K562 (cell line): ENCODE measurements around the gene SHF. TPM values are rescaled to one million over a fixed set of nuclear protein-coding genes. Genes with fewer than 3 reads are reported as not detected.
A peak's percentile ranks its signal among the peaks of the same experiment; 100 is the strongest.

Source experiments
- ATAC-seq: fragments of 200-7000 bp; cut with Tn5 transposase; 3 replicates; pipeline ENCODE4 v1.9.1; 2020; ENCODE audit warnings: moderate library complexity
- BruUV-seq: library from RNA; stranded (reverse); fragments of 400-500 nt; replicated peaks from 2 replicates; lab custom pipeline; 2021; lab: Mats Ljungman, UMichigan
- CTCF ChIA-PET: fragments of 300-600 bp; formaldehyde crosslinking; extraction: SDS; loops from one replicate; lab custom pipeline; 2021; ENCODE audit warnings: low intra/inter-chr PET ratio; lab: Yijun Ruan, JAX
- POLR2A ChIA-PET: fragments of 300-600, 350-650 bp; sonication (Branson Sonifier 250); formaldehyde crosslinking; extraction: SDS; loops from one replicate; lab custom pipeline; 2021; ENCODE audit warnings: antibody characterized with exemption, inconsistent platforms; lab: Yijun Ruan, JAX
- DNase-seq, 4 experiments: peaks; one replicate each; pipeline versions ENCODE4 v3.0.0 to v3.0.0-alpha.2; 2011 to 2018; ENCODE audit warnings: low spot score in 3 of 4, mixed read lengths in 3 of 4; ENCODE audit errors: extremely low read depth in 1 of 4
- FAIRE-seq: peaks from 2 replicates; lab custom pipeline; 2011; peaks lifted over from hg19 to GRCh38; lab: Jason Lieb, UNC
- H2AFZ ChIP-seq: 2 replicates; pipeline ENCODE4 v1.6.0; 2011; ENCODE audit warnings: low read depth, low read length, control low read depth, inconsistent platforms
- H3K27ac ChIP-seq: fragments of 200-600 bp; 3 replicates; pipeline ENCODE4 v1.8.0; 2011; ENCODE audit warnings: low read depth, mild to moderate bottlenecking, control low read depth, inconsistent platforms, low read length, moderate library complexity, mixed read lengths; ENCODE audit errors: extremely low read depth
- H3K27me3 ChIP-seq, 2 experiments: fragments of 300-600 bp in 1 of 2; 2 replicates in 1 of 2; 3 replicates in 1 of 2; pipeline versions ENCODE4 v1.6.0 to v1.8.0; 2011; ENCODE audit warnings: inconsistent platforms in 2 of 2, low read length in 2 of 2, mild to moderate bottlenecking in 1 of 2, mixed read lengths in 1 of 2, moderate library complexity in 1 of 2; ENCODE audit not compliant: control insufficient read depth in 2 of 2, insufficient read depth in 2 of 2
- H3K36me3 ChIP-seq: fragments of 300-600 bp; 3 replicates; pipeline ENCODE4 v1.8.0; 2011; ENCODE audit warnings: mild to moderate bottlenecking, low read length, inconsistent platforms; ENCODE audit not compliant: control insufficient read depth, insufficient read depth
- H3K4me1 ChIP-seq, 2 experiments: fragments of 200-600 bp in 1 of 2; replicated peaks in 1 of 2; 2 replicates in 1 of 2; 3 replicates in 1 of 2; pipeline versions ENCODE4 v1.5.1 to v1.8.0; 2011; ENCODE audit warnings: inconsistent platforms in 2 of 2, low read length in 2 of 2, mild to moderate bottlenecking in 1 of 2, mixed read lengths in 1 of 2, moderate library complexity in 1 of 2; ENCODE audit not compliant: control insufficient read depth in 2 of 2, insufficient read depth in 2 of 2
- H3K4me2 ChIP-seq: 2 replicates; pipeline ENCODE4 v1.6.1; 2011; ENCODE audit warnings: low read length, control low read depth, inconsistent platforms, mixed read lengths; ENCODE audit not compliant: insufficient read depth
- H3K4me3 ChIP-seq: fragments of 200-600 bp; sonication (generic), shearing (Covaris generic); 2 replicates; pipeline ENCODE4 v1.5.1; 2016; ENCODE audit warnings: control low read depth, inconsistent platforms
- H3K79me2 ChIP-seq: fragments of 200-600 bp; 3 replicates; pipeline ENCODE4 v1.8.0; 2011; ENCODE audit warnings: low read length, inconsistent platforms; ENCODE audit not compliant: control insufficient read depth, insufficient read depth
- H3K9ac ChIP-seq, 2 experiments: 2 replicates each; pipeline versions ENCODE4 v1.6.0 to v1.6.1; 2011; ENCODE audit warnings: low read depth in 2 of 2, low read length in 2 of 2, control low read depth in 1 of 2, inconsistent platforms in 1 of 2, mild to moderate bottlenecking in 1 of 2, mixed read lengths in 1 of 2; ENCODE audit not compliant: insufficient read depth in 1 of 2
- H3K9me1 ChIP-seq: one replicate; pipeline ENCODE4 v1.6.0; 2011; ENCODE audit warnings: inconsistent platforms, mild to moderate bottlenecking, low read length, moderate library complexity; ENCODE audit not compliant: control insufficient read depth, insufficient read depth
- H3K9me3 ChIP-seq: replicated peaks from 2 replicates; pipeline ENCODE4 v1.5.1; 2011; ENCODE audit warnings: low read depth, low read length, inconsistent platforms; ENCODE audit not compliant: control insufficient read depth, insufficient read depth
- H4K20me1 ChIP-seq: replicated peaks from 2 replicates; pipeline ENCODE4 v1.6.1; 2011; ENCODE audit warnings: low read length, inconsistent platforms, mixed read lengths; ENCODE audit not compliant: control insufficient read depth, insufficient read depth
- ARID2 ChIP-seq: fragments of 450-650 bp; IDR thresholded peaks from 2 replicates; pipeline ENCODE4 v1.6.1; 2017; ENCODE audit warnings: antibody characterized with exemption, mild to moderate bottlenecking
- ATF3 ChIP-seq, 2 experiments: fragments of 450-650 bp in 1 of 2; sonication (generic) in 1 of 2; formaldehyde crosslinking in 1 of 2; IDR thresholded peaks in 1 of 2; conservative IDR thresholded peaks in 1 of 2; 2 replicates each; pipeline versions ENCODE4 v1.6.1 to v1.8.1; 2016 to 2023; ENCODE audit warnings: mild to moderate bottlenecking in 2 of 2, moderate library complexity in 2 of 2, inconsistent platforms in 1 of 2, missing genetic modification reagents in 1 of 2
- BACH1 ChIP-seq: fragments of 200-800 bp; sonication (Bioruptor generic); IDR thresholded peaks from 2 replicates; pipeline ENCODE4 v1.6.1; 2016; ENCODE audit warnings: missing genetic modification characterization, missing compliant biosample characterization
- CBFA2T3 ChIP-seq: fragments of 450-650 bp; IDR thresholded peaks from 2 replicates; pipeline ENCODE4 v1.6.1; 2017
- CHAMP1 ChIP-seq: fragments of 450-650 bp; IDR thresholded peaks from 2 replicates; pipeline ENCODE4 v1.6.1; 2016; ENCODE audit warnings: mild to moderate bottlenecking
- DACH1 ChIP-seq: fragments of 450-650 bp; IDR thresholded peaks from 2 replicates; pipeline ENCODE4 v1.6.1; 2018; ENCODE audit not compliant: partially characterized antibody
- E2F8 ChIP-seq: fragments of 450-650 bp; IDR thresholded peaks from 2 replicates; pipeline ENCODE4 v1.7.1; 2018; ENCODE audit warnings: mild to moderate bottlenecking, low read depth; ENCODE audit not compliant: partially characterized antibody
- MED1 ChIP-seq: sonication (generic); formaldehyde crosslinking; IDR thresholded peaks from 2 replicates; pipeline ENCODE4 v1.8.1; 2023; ENCODE audit warnings: missing genetic modification reagents, borderline replicate concordance
- MEIS2 ChIP-seq: fragments of 450-650 bp; IDR thresholded peaks from 2 replicates; pipeline ENCODE4 v1.6.1; 2014; ENCODE audit warnings: mild to moderate bottlenecking; ENCODE audit not compliant: partially characterized antibody
- MITF ChIP-seq: IDR thresholded peaks from 2 replicates; pipeline ENCODE4 v1.6.1; 2014; ENCODE audit warnings: antibody characterized with exemption
- NCOR1 ChIP-seq: fragments of 450-650 bp; IDR thresholded peaks from 2 replicates; pipeline ENCODE4 v1.6.1; 2016; ENCODE audit warnings: mild to moderate bottlenecking, moderate library complexity
- OTX1 ChIP-seq: fragments of 450-650 bp; formaldehyde crosslinking; IDR thresholded peaks from 2 replicates; pipeline ENCODE4 v1.4.0; 2022; ENCODE audit warnings: mild to moderate bottlenecking
- TAF7 ChIP-seq: fragments of 450-650 bp; IDR thresholded peaks from 2 replicates; pipeline ENCODE4 v1.6.1; 2016; ENCODE audit warnings: missing genetic modification characterization, missing compliant biosample characterization
- ZNF584 ChIP-seq: fragments of 200-800 bp; sonication (Bioruptor generic); IDR thresholded peaks from 2 replicates; pipeline ENCODE4 v1.6.1; 2016; ENCODE audit warnings: low read depth, mild to moderate bottlenecking, missing genetic modification characterization, missing compliant biosample characterization
- whole genome bisulfite sequencing: fragments of 100-300 bp; shearing (Covaris generic); methylation state at CpG from one replicate; pipeline ENCODE4 v1.1.6; 2016; ENCODE audit warnings: low coverage, mixed read lengths; ENCODE audit not compliant: insufficient coverage; ENCODE audit errors: missing lambda C conversion rate; 5-methylcytosine and 5-hydroxymethylcytosine counted together
- in situ Hi-C: fragments of 300-500 bp; cut with MboI; formaldehyde crosslinking; loops from 4 replicates; pipeline ENCODE4 v1.15.0; 2018; ENCODE audit warnings: inconsistent platforms, mixed read lengths
- intact Hi-C: fragments of 100-400 bp; cut with micrococcal nuclease; formaldehyde crosslinking; loops from 2 replicates; pipeline ENCODE4 v1.14.2; 2022
- polyA plus RNA-seq, 8 experiments: library from polyadenylated mRNA; depleted of rRNA in 4 of 8; stranded (reverse) in 5 of 8; unstranded in 3 of 8; fragments of >200 nt; fragmentation: Nextera tagmentation in 2 of 8; fragmentation: Illumina TruSeq in 1 of 8; extraction: Ambion mirVana in 2 of 8; extraction: Trizol in 1 of 8; gene quantifications; 2 replicates each; pipeline versions ENCODE4 v1.2.1 to v1.2.3, GENCODE V29; 2011 to 2014; ENCODE audit warnings: inconsistent platforms in 1 of 8, missing spikeins in 1 of 8
- total RNA-seq, 7 experiments: library from RNA; depleted of rRNA in 6 of 7; stranded (reverse); fragments of >200 nt in 6 of 7; fragmentation: Illumina TruSeq in 2 of 7; extraction: Trizol in 2 of 7; gene quantifications; 2 replicates each; pipeline versions ENCODE4 v1.2.1 to v1.2.3, GENCODE V29; 2011 to 2021; ENCODE audit warnings: low replicate concordance in 1 of 7

Gene SHF
- total and polyA plus RNA-seq, 9 of the 15 experiments (the other 6 are each of a cell fraction or from before 2014, with no cell fraction given): 0.51 to 2.2 (median 0.85) TPM; not detected in 2

GRCh38 chr15:45184562-45185041, 3.2 kb downstream of the SHF start:
- Histone ChIP-seq H3K4me3 (no peak overlapping the region), H3K79me2 (no peaks in the 10 kb centered on the region), H3K9ac (no peak overlapping the region), H3K27ac (no peak overlapping the region), H3K9me1 (no peaks in the 10 kb centered on the region), H3K4me1 (peaks cover 9 to 21% of the 10 kb centered on the region in 2 experiments; a peak in 3 of 5 replicates), H3K36me3 (no peaks in the 10 kb centered on the region), H4K20me1 (no peaks in the 10 kb centered on the region), H3K4me2 (no peak overlapping the region), H3K27me3 (no peaks in the 10 kb centered on the region), H3K9me3 (no peaks in the 10 kb centered on the region), H2AFZ (no peak overlapping the region)
- ChIA-PET POLR2A (interaction anchor here (0.7 to 2.8 kb wide), 4 partner anchors 8 to 18 kb away, joined by 3 to 8 read pairs (median 4); no protein-coding TSS in a partner anchor), CTCF (no interaction called here)
- intact Hi-C loops (no loop called here), in situ Hi-C loops (loop anchor here (25.0 kb wide), 1 partner anchor 428 kb away; no protein-coding TSS in a partner anchor)
- 69% methylated on average over 7 of the region's 9 CpGs for WGBS
- peak in 1 of 4 experiments; percentile 2 for DNase-seq
- ATAC-seq: no peak
- no peak for FAIRE-seq
- BruUV-seq: no TSS peak
- TF ChIP-seq CBFA2T3: no peak
- TF ChIP-seq ZNF584 (CRISPR knock-in tag): no peak
- TF ChIP-seq BACH1 (tag): no peak
- no peak for TF ChIP-seq E2F8
- no peak for TF ChIP-seq DACH1
- no peak for TF ChIP-seq TAF7 (tag)
- no peak for TF ChIP-seq MED1 (CRISPR knock-in tag)
- no peak for TF ChIP-seq CHAMP1
- TF ChIP-seq MITF: no peak
- no peak for TF ChIP-seq MEIS2
- TF ChIP-seq ARID2: no peak
- TF ChIP-seq OTX1: no peak
- TF ChIP-seq NCOR1: no peak
- TF ChIP-seq ATF3 (IDR thresholded peaks at IDR 0.05): no peak
- no peak for TF ChIP-seq ATF3 (CRISPR knock-in tag; conservative IDR thresholded peaks at IDR 0.05)
